Fibroblast of pulmonary artery (primary cell): Measurements from ENCODE around the gene SLC16A5.
"Not testable (repeated sequence)": the region's sequence is repeated elsewhere in the genome, so short reads cannot be mapped to it uniquely, and the experiment has no call there.

ENCODE experiments used
- DNase-seq: peaks from one replicate; pipeline ENCODE4 v3.0.0-alpha.2; 2010; ENCODE audit warnings: low read depth
- H3K4me3 ChIP-seq: replicated peaks from 2 replicates; pipeline ENCODE4 v1.5.1; 2011; ENCODE audit warnings: low read depth, mild to moderate bottlenecking, control low read depth, low read length, moderate library complexity
- TF ChIP-seq, protein P1 (sequence below): IDR thresholded peaks from 2 replicates; pipeline ENCODE4 v1.5.1; 2011; ENCODE audit warnings: mild to moderate bottlenecking, control low read depth, low read length, inconsistent platforms; ENCODE audit errors: missing control alignments

The SLC16A5 gene

GRCh38 chr17:75064867-75065561, 22.7 kb upstream of the SLC16A5 start:
- TF ChIP-seq, protein P1, sequence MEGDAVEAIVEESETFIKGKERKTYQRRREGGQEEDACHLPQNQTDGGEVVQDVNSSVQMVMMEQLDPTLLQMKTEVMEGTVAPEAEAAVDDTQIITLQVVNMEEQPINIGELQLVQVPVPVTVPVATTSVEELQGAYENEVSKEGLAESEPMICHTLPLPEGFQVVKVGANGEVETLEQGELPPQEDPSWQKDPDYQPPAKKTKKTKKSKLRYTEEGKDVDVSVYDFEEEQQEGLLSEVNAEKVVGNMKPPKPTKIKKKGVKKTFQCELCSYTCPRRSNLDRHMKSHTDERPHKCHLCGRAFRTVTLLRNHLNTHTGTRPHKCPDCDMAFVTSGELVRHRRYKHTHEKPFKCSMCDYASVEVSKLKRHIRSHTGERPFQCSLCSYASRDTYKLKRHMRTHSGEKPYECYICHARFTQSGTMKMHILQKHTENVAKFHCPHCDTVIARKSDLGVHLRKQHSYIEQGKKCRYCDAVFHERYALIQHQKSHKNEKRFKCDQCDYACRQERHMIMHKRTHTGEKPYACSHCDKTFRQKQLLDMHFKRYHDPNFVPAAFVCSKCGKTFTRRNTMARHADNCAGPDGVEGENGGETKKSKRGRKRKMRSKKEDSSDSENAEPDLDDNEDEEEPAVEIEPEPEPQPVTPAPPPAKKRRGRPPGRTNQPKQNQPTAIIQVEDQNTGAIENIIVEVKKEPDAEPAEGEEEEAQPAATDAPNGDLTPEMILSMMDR = no peak
- no peak for DNase-seq
- H3K4me3 ChIP-seq = no peak overlapping the region

DNA sequence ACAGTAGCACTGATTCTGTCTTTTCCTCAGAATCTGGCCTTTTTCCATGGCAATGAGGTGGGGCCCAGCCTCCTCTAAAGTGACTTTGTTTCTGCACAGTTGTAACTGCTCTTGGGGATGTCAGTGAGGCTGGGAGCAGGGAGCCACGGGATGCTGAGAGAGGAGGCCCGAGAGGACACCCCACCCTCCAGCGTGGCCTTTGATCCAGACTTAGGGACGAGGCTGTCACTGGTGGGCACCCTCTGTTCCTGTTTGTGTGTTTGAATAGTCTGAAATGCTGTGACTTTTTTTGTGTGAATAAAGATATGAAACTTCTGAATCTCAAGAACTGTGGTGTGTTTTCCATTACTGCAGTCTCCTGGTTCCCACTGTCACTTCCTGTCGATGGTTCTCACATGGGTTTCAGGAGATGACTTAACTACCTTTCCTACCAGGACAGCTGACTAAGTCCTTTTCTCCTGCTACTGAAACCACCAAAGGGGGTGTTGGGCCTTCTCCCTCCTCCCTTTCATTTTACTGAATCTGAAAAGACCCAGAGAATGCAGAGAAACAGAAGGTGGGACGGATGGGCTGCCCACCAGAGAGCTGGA, 22.1 kb upstream of the SLC16A5 start:
- H3K4me3 ChIP-seq = no peak overlapping the region
- DNase-seq = peak; percentile 43
- TF ChIP-seq, protein P1 = no peak

DNA sequence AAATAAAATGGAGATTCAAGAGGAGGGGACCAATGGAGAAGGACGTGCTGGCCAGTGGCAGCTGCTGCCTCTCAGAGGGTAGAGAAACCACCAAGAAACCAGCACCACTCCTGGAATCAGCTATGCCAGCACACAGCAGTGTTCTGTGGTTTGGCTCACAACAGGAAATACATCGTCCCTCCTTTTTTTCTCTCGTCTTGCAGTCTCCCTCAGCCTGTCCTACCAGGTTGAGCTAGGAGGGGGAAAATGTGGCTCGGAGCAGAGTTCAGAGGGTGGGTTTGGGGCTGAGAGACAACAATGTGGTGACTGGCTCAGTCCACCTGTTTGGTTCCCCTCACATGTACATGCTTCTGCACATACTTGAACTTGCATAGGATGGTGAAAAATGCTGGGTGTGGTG, 19.9 kb upstream of the SLC16A5 start:
- no peak for DNase-seq
- no peak overlapping the region for H3K4me3 ChIP-seq
- TF ChIP-seq, protein P1 = no peak

DNA sequence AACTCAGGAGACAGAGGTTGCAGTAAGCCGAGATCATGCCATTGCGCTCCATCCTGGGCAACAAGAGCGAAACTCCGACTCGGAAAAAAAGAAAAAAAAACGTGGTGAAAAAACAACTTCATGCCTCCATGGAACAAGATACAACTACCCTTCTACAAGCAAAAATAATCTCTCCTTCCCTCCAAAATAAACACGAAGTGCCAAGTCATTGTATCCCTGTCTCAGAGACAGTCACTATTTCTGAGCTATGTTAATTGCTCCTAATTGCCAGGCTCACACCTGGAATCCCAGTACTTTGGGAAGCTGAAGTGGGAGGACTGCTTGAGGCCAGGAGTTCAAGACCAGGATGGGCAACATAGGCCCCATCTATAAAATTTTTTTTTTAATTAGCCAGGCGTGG, 19.0 kb upstream of the SLC16A5 start:
- H3K4me3 ChIP-seq = no peak overlapping the region
- no peak for DNase-seq
- TF ChIP-seq, protein P1 = no peak

- no peak overlapping the region for H3K4me3 ChIP-seq
Observed at GRCh38 chr17:75069783-75070182, 18.0 kb upstream of the SLC16A5 start.

DNA sequence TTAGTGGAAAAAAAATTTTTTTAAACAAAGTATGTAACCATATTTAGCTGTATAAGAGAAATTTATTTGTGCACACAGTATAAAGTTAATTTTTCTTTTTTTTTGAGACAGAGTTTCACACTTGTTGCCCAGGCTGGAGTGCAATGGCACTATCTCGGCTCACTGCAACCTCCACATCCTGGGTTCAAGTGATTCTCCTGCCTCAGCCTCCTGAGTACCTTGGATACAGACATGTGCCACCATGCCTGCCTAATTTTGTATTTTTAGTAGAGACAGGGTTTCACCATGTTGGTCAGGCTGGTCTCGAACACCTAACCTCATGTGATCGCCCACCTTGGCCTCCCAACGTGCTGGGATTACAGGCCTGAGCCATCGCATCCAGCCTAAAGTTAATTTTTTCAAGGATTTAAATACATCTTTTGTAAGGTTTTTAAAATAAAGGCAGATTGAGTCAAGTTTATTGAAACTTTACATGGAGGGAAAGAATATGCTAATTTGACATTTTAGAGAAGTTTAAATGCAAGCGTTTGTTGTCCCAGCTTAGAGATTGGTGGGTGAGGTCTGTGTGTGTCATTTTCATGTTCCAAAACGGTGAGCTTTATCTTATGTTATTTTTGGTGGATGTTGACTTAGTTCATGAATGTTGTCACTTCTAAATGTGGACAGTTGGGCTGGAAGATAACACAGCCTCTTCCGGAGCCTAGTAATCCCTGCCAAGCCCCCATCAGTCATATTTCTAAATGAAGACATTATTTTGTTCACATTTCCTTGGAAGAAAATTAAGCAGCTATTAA, 16.1 kb upstream of the SLC16A5 start:
- not testable (repeated sequence) for H3K4me3 ChIP-seq, DNase-seq

More at GRCh38 chr17:75069783-75070182, 18.0 kb upstream of the SLC16A5 start:
- TF ChIP-seq, protein P1 = peak; percentile 38
- no peak for DNase-seq

- DNase-seq, H3K4me3 ChIP-seq: not testable (repeated sequence)
Observed at GRCh38 chr17:75072909-75073308, 14.8 kb upstream of the SLC16A5 start.

DNA sequence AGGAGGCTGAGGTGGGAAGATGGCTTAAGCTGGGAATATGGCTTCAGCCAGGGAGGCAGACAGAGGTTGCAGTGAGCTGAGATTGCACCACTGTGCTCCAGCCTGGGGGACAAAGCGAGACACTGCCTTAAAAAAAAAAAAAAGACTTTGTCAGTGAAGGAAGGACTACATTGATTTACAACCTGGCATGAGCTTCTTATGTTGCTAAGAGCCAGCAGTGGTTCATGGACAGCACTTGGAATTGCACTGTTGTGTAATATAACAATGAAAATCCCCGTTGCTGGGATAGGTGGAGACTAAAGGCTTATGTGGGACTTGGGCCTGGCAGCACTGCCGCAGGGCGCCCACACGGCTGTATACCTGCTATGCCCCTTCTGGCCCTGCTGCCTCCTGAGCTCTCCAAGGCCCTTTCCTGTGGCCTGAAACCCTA, 14.1 kb upstream of the SLC16A5 start:
- TF ChIP-seq, protein P1 = no peak
- no peak for DNase-seq
- no peak overlapping the region for H3K4me3 ChIP-seq
